ENCODE results near the gene ORM2. TPM values are rescaled to one million over a fixed set of nuclear protein-coding genes. Genes with fewer than 3 reads are reported as not detected.

Gene ORM2
- polyA plus RNA-seq, 3 donors: 0.30 to 0.33 TPM; not detected in 1

DNA sequence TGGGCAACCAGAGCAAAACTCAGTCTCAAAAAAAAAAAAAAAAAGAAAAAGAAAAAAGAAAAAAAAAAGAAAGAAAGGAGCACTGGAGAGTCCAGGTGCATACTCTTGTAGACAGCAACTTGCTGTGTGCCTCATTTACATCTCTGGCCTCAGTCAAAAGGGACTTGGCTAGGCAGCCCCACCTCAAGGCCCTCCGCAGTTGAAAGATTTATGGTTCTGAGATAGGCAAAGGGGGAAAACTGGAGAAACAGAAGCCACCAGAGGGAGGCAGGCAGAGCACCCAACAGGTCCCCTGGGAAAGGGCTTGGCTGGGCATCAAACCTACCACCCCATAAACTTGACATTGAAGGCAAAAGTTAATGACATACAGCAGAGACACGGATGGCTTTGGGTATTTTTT, 6.1 kb downstream of the ORM2 start:
- no CpG with 5 or more reads among the region's 2 CpGs for WGBS (ENCODE audit: insufficient coverage)
- TF ChIP-seq, protein P1, sequence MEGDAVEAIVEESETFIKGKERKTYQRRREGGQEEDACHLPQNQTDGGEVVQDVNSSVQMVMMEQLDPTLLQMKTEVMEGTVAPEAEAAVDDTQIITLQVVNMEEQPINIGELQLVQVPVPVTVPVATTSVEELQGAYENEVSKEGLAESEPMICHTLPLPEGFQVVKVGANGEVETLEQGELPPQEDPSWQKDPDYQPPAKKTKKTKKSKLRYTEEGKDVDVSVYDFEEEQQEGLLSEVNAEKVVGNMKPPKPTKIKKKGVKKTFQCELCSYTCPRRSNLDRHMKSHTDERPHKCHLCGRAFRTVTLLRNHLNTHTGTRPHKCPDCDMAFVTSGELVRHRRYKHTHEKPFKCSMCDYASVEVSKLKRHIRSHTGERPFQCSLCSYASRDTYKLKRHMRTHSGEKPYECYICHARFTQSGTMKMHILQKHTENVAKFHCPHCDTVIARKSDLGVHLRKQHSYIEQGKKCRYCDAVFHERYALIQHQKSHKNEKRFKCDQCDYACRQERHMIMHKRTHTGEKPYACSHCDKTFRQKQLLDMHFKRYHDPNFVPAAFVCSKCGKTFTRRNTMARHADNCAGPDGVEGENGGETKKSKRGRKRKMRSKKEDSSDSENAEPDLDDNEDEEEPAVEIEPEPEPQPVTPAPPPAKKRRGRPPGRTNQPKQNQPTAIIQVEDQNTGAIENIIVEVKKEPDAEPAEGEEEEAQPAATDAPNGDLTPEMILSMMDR (IDR thresholded peaks at IDR 0.05): no peak
- peaks cover 0 to 3% (median 0%) of the 10 kb centered on the region in 3 donors for H3K27me3 Mint-ChIP-seq (ENCODE audit: low read depth in 3 of 3)

DNA sequence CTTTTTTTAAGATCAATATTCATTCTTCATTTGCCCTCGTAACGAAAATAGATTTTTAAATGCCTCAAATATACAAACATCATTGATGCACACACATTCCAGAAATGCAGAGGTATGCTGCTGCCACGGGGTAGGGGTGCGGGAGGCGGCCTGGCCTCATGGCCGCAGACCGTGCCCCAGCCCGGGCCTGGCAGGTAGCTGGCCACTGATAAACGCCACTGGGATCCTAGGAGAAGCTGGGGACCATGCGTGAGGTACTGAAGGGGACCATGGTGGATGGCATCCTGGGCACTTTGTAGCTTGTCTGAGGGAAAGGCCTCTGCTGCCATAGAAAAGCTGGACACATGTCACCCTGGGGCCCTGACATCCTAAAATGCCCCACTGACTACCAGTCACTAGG, 6.5 kb downstream of the ORM2 start:
- Histone ChIP-seq H4K20me1 (ENCODE audit: insufficient read depth, low read length) (peaks cover 72% of the 10 kb centered on the region), H2AFZ (ENCODE audit: insufficient read depth, low read depth, low read length, poor library complexity, severe bottlenecking) (no peak overlapping the region), H3K9me3 (replicated peaks in 1 of 2; ENCODE audit: control insufficient read depth in 1 of 2, insufficient read depth in 1 of 2, low read length in 2 of 2) (peaks cover 11 to 13% of the 10 kb centered on the region in 2 donors), H3K4me2 (replicated peaks; ENCODE audit: extremely low read depth, low read length, poor library complexity, severe bottlenecking) (no peak overlapping the region), H3K27me3 (ENCODE audit: control insufficient read depth in 2 of 2, insufficient read depth in 2 of 2, low read length in 2 of 2) (no peaks in the 10 kb centered on the region), H3K9ac (ENCODE audit: insufficient read depth, low read length, poor library complexity, severe bottlenecking) (no peak overlapping the region), H3K36me3 (replicated peaks in 1 of 2; ENCODE audit: control insufficient read depth in 1 of 2, insufficient read depth in 2 of 2, low read length in 2 of 2) (peaks cover 69 to 70% of the 10 kb centered on the region in 2 donors), H3K27ac (ENCODE audit: low read depth in 1 of 2, low read length in 2 of 2) (no peak overlapping the region), H3K4me1 (ENCODE audit: control insufficient read depth in 1 of 2, insufficient read depth in 2 of 2, low read length in 2 of 2) (peaks cover 11 to 13% of the 10 kb centered on the region in 2 donors), H3K79me2 (ENCODE audit: insufficient read depth, low read length) (peaks cover 5% of the 10 kb centered on the region), H3K4me3 (replicated peaks in 1 of 3; ENCODE audit: low read depth in 2 of 3, low read length in 3 of 3) (no peak overlapping the region)
- Mint-ChIP-seq H3K9me3 (peaks cover 10 to 16% (median 13%) of the 10 kb centered on the region in 7 donors), H3K27me3 (ENCODE audit: low read depth in 3 of 3) (peaks cover 0 to 2% (median 0%) of the 10 kb centered on the region in 3 donors), H3K27ac (no peak overlapping the region), H3K4me3 (no peak overlapping the region), H3K36me3 (peaks cover 64 to 70% of the 10 kb centered on the region in 2 donors), H3K4me1 (peaks cover 16% of the 10 kb centered on the region)
- intact Hi-C loops (cut with micrococcal nuclease): no loop called here
- 86% methylated on average over 8 of the region's 10 CpGs for WGBS (ENCODE audit: insufficient coverage)
- TF ChIP-seq, protein P1 (IDR thresholded peaks at IDR 0.05): no peak
- no peak for DNase-seq

More for the DNA sequence above, 6.1 kb downstream of the ORM2 start:
- peaks cover 65 to 66% of the 10 kb centered on the region in 2 donors for H3K36me3 ChIP-seq (replicated peaks in 1 of 2; ENCODE audit: control insufficient read depth in 1 of 2, insufficient read depth in 2 of 2, low read length in 2 of 2)
- Mint-ChIP-seq H3K27ac (peak overlapping the region in 1 of 7 donors; percentile 42), H3K4me1 (peaks cover 15% of the 10 kb centered on the region), H3K9me3 (peaks cover 10 to 16% (median 13%) of the 10 kb centered on the region in 7 donors), H3K36me3 (peaks cover 60 to 66% of the 10 kb centered on the region in 2 donors), H3K4me3 (no peak overlapping the region)
- H3K4me3 ChIP-seq (replicated peaks in 1 of 3; ENCODE audit: low read depth in 2 of 3, low read length in 3 of 3): no peak overlapping the region
- intact Hi-C loops (cut with micrococcal nuclease): no loop called here
- H3K9ac ChIP-seq (ENCODE audit: insufficient read depth, low read length, poor library complexity, severe bottlenecking): no peak overlapping the region
- H4K20me1 ChIP-seq (ENCODE audit: insufficient read depth, low read length): peaks cover 68% of the 10 kb centered on the region
- H2AFZ ChIP-seq (ENCODE audit: insufficient read depth, low read depth, low read length, poor library complexity, severe bottlenecking): no peak overlapping the region
- no peak overlapping the region for H3K27ac ChIP-seq (ENCODE audit: low read depth in 1 of 2, low read length in 2 of 2)
- H3K79me2 ChIP-seq (ENCODE audit: insufficient read depth, low read length): peaks cover 5% of the 10 kb centered on the region
- no peak for DNase-seq
- H3K4me1 ChIP-seq (ENCODE audit: control insufficient read depth in 1 of 2, insufficient read depth in 2 of 2, low read length in 2 of 2): peaks cover 9 to 10% of the 10 kb centered on the region in 2 donors
- no peak overlapping the region for H3K4me2 ChIP-seq (replicated peaks; ENCODE audit: extremely low read depth, low read length, poor library complexity, severe bottlenecking)
- no peaks in the 10 kb centered on the region for H3K27me3 ChIP-seq (ENCODE audit: control insufficient read depth in 2 of 2, insufficient read depth in 2 of 2, low read length in 2 of 2)
- peaks cover 11 to 13% of the 10 kb centered on the region in 2 donors for H3K9me3 ChIP-seq (replicated peaks in 1 of 2; ENCODE audit: control insufficient read depth in 1 of 2, insufficient read depth in 1 of 2, low read length in 2 of 2)

Data from CD14-positive monocyte (primary cell).